Stimulated activated CD4-positive, alpha-beta T cell treated with anti-CD3 and anti-CD28 coated beads, Interleukin-1b, Interleukin-23, amount 100 ng/mL, for 24 hours (primary cell): ENCODE data around the gene CLEC16A.
A peak's percentile ranks its signal among the peaks of the same experiment; 100 is the strongest.

Experiments
- DNase-seq, 4 experiments: peaks; one replicate each; pipeline ENCODE4 v3.0.0-alpha.2; 2020; ENCODE audit warnings: low read depth in 4 of 4, low spot score in 1 of 4

The CLEC16A gene

GRCh38 chr16:10944249-10945064, at the start of gene CLEC16A:
CLEC16A (plus strand) TSS chr16:10944564; CDS start chr16:10944718, 154 bp downstream.
- DNase-seq, result peak; percentile 85 to 94 (median 92)

GRCh38 chr16:10895053-10895946, 49.1 kb upstream of the CLEC16A start:
- no peak for DNase-seq

GRCh38 chr16:10896165-10896564, 48.2 kb upstream of the CLEC16A start:
- DNase-seq, result no peak

GRCh38 chr16:10896723-10897122, 47.6 kb upstream of the CLEC16A start:
- no peak for DNase-seq

- DNase-seq, result no peak
Measured at GRCh38 chr16:10897134-10897533, 47.2 kb upstream of the CLEC16A start.

- no peak for DNase-seq
Measured at GRCh38 chr16:10902999-10903398, 41.4 kb upstream of the CLEC16A start.

GRCh38 chr16:10906482-10906881, 37.9 kb upstream of the CLEC16A start:
- no peak for DNase-seq

GRCh38 chr16:10906914-10907756, 37.2 kb upstream of the CLEC16A start:
- no peak for DNase-seq

- no peak for DNase-seq
Measured at GRCh38 chr16:10907757-10908045, 36.7 kb upstream of the CLEC16A start.

GRCh38 chr16:10911267-10911666, 33.1 kb upstream of the CLEC16A start:
- no peak for DNase-seq

- DNase-seq, result no peak
Measured at GRCh38 chr16:10916534-10916933, 27.8 kb upstream of the CLEC16A start.

- DNase-seq, result peak; percentile 68 to 76 (median 74)
Measured at GRCh38 chr16:10918294-10919002, 25.9 kb upstream of the CLEC16A start.

- DNase-seq, result no peak
Measured at GRCh38 chr16:10919003-10919351, 25.4 kb upstream of the CLEC16A start.

GRCh38 chr16:10920726-10921427, 23.5 kb upstream of the CLEC16A start:
- DNase-seq, result no peak

- DNase-seq, result no peak
Measured at GRCh38 chr16:10921536-10922327, 22.6 kb upstream of the CLEC16A start.

GRCh38 chr16:10922328-10923145, 21.8 kb upstream of the CLEC16A start:
- no peak for DNase-seq

GRCh38 chr16:10923146-10923649, 21.2 kb upstream of the CLEC16A start:
- no peak for DNase-seq

GRCh38 chr16:10923650-10924214, 20.6 kb upstream of the CLEC16A start:
- DNase-seq, result no peak
